ENCODE measurements around the gene KTN1. TPM values are rescaled to one million over a fixed set of nuclear protein-coding genes. Genes with fewer than 3 reads are reported as not detected.

KTN1 gene
- total RNA-seq, 1 donor: 167 TPM

- TF ChIP-seq CTCF (IDR thresholded peaks at IDR 0.05; ENCODE audit: insufficient read depth, low read depth, low read length): no peak
- H3K4me3 ChIP-seq (ENCODE audit: low read depth, low read length): no peak overlapping the region
- DNase-seq (ENCODE audit: low read depth): no peak
These were observed 2.7 kb downstream of the KTN1 start for GRCh38 chr14:55582746-55583145.

- TF ChIP-seq CTCF (IDR thresholded peaks at IDR 0.05; ENCODE audit: insufficient read depth, low read depth, low read length): no peak
- no peak overlapping the region for H3K4me3 ChIP-seq (ENCODE audit: low read depth, low read length)
- peak; percentile 52 for DNase-seq (ENCODE audit: low read depth)
These were observed 4.0 kb downstream of the KTN1 start for GRCh38 chr14:55583942-55584468.

GRCh38 chr14:55585854-55586253 lies 5.8 kb downstream of the KTN1 start:
- no peak for TF ChIP-seq CTCF (IDR thresholded peaks at IDR 0.05; ENCODE audit: insufficient read depth, low read depth, low read length)
- H3K4me3 ChIP-seq (ENCODE audit: low read depth, low read length): no peak overlapping the region
- peak; percentile 42 for DNase-seq (ENCODE audit: low read depth)

- no peak overlapping the region for H3K4me3 ChIP-seq (ENCODE audit: low read depth, low read length)
- no peak for DNase-seq (ENCODE audit: low read depth)
- no peak for TF ChIP-seq CTCF (IDR thresholded peaks at IDR 0.05; ENCODE audit: insufficient read depth, low read depth, low read length)
These were observed 6.4 kb downstream of the KTN1 start for GRCh38 chr14:55586411-55586810.

GRCh38 chr14:55587847-55588246 lies 7.8 kb downstream of the KTN1 start:
- no peak for DNase-seq (ENCODE audit: low read depth)
- TF ChIP-seq CTCF (IDR thresholded peaks at IDR 0.05; ENCODE audit: insufficient read depth, low read depth, low read length): no peak
- H3K4me3 ChIP-seq (ENCODE audit: low read depth, low read length): no peak overlapping the region

GRCh38 chr14:55588259-55588699 lies 8.3 kb downstream of the KTN1 start:
- no peak for TF ChIP-seq CTCF (IDR thresholded peaks at IDR 0.05; ENCODE audit: insufficient read depth, low read depth, low read length)

GRCh38 chr14:55589171-55589570 lies 9.2 kb downstream of the KTN1 start:
- TF ChIP-seq CTCF (IDR thresholded peaks at IDR 0.05; ENCODE audit: insufficient read depth, low read depth, low read length): no peak
- no peak for DNase-seq (ENCODE audit: low read depth)
- no peak overlapping the region for H3K4me3 ChIP-seq (ENCODE audit: low read depth, low read length)

More at GRCh38 chr14:55588259-55588699, 8.3 kb downstream of the KTN1 start:
- DNase-seq (ENCODE audit: low read depth): peak; percentile 27
- no peak overlapping the region for H3K4me3 ChIP-seq (ENCODE audit: low read depth, low read length)

All from fibroblast of villous mesenchyme (primary cell).